Measurements from ENCODE around the gene SLC30A4. TPM values are rescaled to one million over a fixed set of nuclear protein-coding genes. Genes with fewer than 3 reads are reported as not detected.
A peak's percentile ranks its signal among the peaks of the same experiment; 100 is the strongest.

SLC30A4 gene
- 2.5 and 4.2 TPM in 2 replicates for total RNA-seq

GRCh38 chr15:45522328-45523165 lies at the start of gene SLC30A4:
Gene SLC30A4, minus strand, starts transcription at chr15:45522755. Its CDS starts 401 bp downstream, at chr15:45522354.
- DNase-seq (ENCODE audit: low read depth): no peak
- Histone ChIP-seq H3K36me3 (ENCODE audit: control insufficient read depth, insufficient read depth, low read length) (no peaks in the 10 kb centered on the region), H3K4me3 (ENCODE audit: low read depth, low read length) (peak within 1 kb of the TSS; percentile 58), H3K27me3 (ENCODE audit: control insufficient read depth, insufficient read depth, low read length) (no peaks in the 10 kb centered on the region)
- TF ChIP-seq CTCF (IDR thresholded peaks at IDR 0.05; ENCODE audit: insufficient read depth, low read length, poor library complexity, severe bottlenecking): peak; percentile 32

GRCh38 chr15:45555934-45556608 lies 33.5 kb upstream of the SLC30A4 start:
- no peak for TF ChIP-seq CTCF (IDR thresholded peaks at IDR 0.05; ENCODE audit: insufficient read depth, low read length, poor library complexity, severe bottlenecking)
- DNase-seq (ENCODE audit: low read depth): no peak
- no peaks in the 10 kb centered on the region for H3K27me3 ChIP-seq (ENCODE audit: control insufficient read depth, insufficient read depth, low read length)
- H3K36me3 ChIP-seq (ENCODE audit: control insufficient read depth, insufficient read depth, low read length): no peaks in the 10 kb centered on the region
- H3K4me3 ChIP-seq (ENCODE audit: low read depth, low read length): no peak overlapping the region

- no peak overlapping the region for H3K4me3 ChIP-seq (ENCODE audit: low read depth, low read length)
- no peak for DNase-seq (ENCODE audit: low read depth)
- H3K36me3 ChIP-seq (ENCODE audit: control insufficient read depth, insufficient read depth, low read length): no peaks in the 10 kb centered on the region
- TF ChIP-seq CTCF (IDR thresholded peaks at IDR 0.05; ENCODE audit: insufficient read depth, low read length, poor library complexity, severe bottlenecking): no peak
- no peaks in the 10 kb centered on the region for H3K27me3 ChIP-seq (ENCODE audit: control insufficient read depth, insufficient read depth, low read length)
Measured at GRCh38 chr15:45551676-45552075, 29.1 kb upstream of the SLC30A4 start.

GRCh38 chr15:45550436-45550835 lies 27.9 kb upstream of the SLC30A4 start:
- Histone ChIP-seq H3K4me3 (ENCODE audit: low read depth, low read length) (no peak overlapping the region), H3K36me3 (ENCODE audit: control insufficient read depth, insufficient read depth, low read length) (no peaks in the 10 kb centered on the region), H3K27me3 (ENCODE audit: control insufficient read depth, insufficient read depth, low read length) (no peaks in the 10 kb centered on the region)
- no peak for TF ChIP-seq CTCF (IDR thresholded peaks at IDR 0.05; ENCODE audit: insufficient read depth, low read length, poor library complexity, severe bottlenecking)
- DNase-seq (ENCODE audit: low read depth): no peak

GRCh38 chr15:45549541-45550220 lies 27.1 kb upstream of the SLC30A4 start:
- no peak for TF ChIP-seq CTCF (IDR thresholded peaks at IDR 0.05; ENCODE audit: insufficient read depth, low read length, poor library complexity, severe bottlenecking)
- H3K36me3 ChIP-seq (ENCODE audit: control insufficient read depth, insufficient read depth, low read length): no peaks in the 10 kb centered on the region
- H3K4me3 ChIP-seq (ENCODE audit: low read depth, low read length): no peak overlapping the region
- DNase-seq (ENCODE audit: low read depth): no peak
- H3K27me3 ChIP-seq (ENCODE audit: control insufficient read depth, insufficient read depth, low read length): no peaks in the 10 kb centered on the region
